Choroid plexus epithelial cell (primary cell): Measurements from ENCODE around the gene FBXO21.

ENCODE experiments used
- DNase-seq: peaks from one replicate; pipeline ENCODE4 v3.0.0-alpha.2; 2010; ENCODE audit warnings: low read depth
- H3K4me3 ChIP-seq: 2 replicates; pipeline ENCODE4 v1.5.1; 2011; ENCODE audit warnings: low read depth, mild to moderate bottlenecking, control low read depth, low read length, moderate library complexity
- CTCF ChIP-seq: conservative IDR thresholded peaks from 2 replicates; pipeline ENCODE4 v1.5.1; 2011; ENCODE audit warnings: low read depth, mild to moderate bottlenecking, control low read depth, inconsistent platforms, low read length, moderate library complexity

FBXO21 gene

GRCh38 chr12:117093431-117093830 is 96.8 kb downstream of the FBXO21 start:
- DNase-seq = no peak
- TF ChIP-seq CTCF = no peak
- H3K4me3 ChIP-seq = no peak overlapping the region

DNA sequence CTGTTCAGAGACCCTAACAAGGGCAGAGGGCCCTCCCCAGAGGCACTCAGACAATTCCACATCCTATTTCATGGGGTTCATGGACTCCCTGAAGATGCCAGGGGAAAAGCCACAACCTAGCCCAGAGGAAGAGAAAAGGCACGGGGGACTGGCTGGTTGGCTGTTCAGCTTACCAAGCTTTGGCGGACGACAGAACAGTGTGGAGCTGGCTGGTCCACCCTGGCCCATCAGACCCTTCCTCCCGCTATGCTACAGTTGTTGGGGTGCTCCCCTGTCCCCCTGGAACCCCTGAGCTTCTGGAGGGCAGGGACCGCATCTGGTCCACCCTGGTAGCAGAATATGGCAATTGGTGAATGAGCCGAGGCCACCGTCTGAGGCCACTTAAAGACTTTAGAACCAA is 97.4 kb downstream of the FBXO21 start:
- TF ChIP-seq CTCF = no peak
- no peak overlapping the region for H3K4me3 ChIP-seq
- DNase-seq = no peak

GRCh38 chr12:117092511-117092780 is 97.8 kb downstream of the FBXO21 start:
- no peak for DNase-seq
- TF ChIP-seq CTCF = no peak
- no peak overlapping the region for H3K4me3 ChIP-seq
